ENCODE data around the gene EPHB2. TPM values are rescaled to one million over a fixed set of nuclear protein-coding genes. Genes with fewer than 3 reads are reported as not detected.

EPHB2 gene
- total RNA-seq, 1 experiment from 2014 or later, result 18.5 TPM

- TF ChIP-seq E2F4 (CRISPR knock-in tag; IDR thresholded peaks at IDR 0.05; ENCODE audit: borderline replicate concordance, low read depth) (no peak), NR3C1 (CRISPR knock-in tag; conservative IDR thresholded peaks at IDR 0.05; ENCODE audit: low read depth) (no peak), STAT6 (CRISPR knock-in tag; conservative IDR thresholded peaks at IDR 0.05; ENCODE audit: low read depth) (no peak), FOXP1 (CRISPR knock-in tag; IDR thresholded peaks at IDR 0.05; ENCODE audit: borderline replicate concordance) (no peak), PREB (CRISPR knock-in tag; IDR thresholded peaks at IDR 0.05; ENCODE audit: borderline replicate concordance) (no peak), ZBTB21 (CRISPR knock-in tag; IDR thresholded peaks at IDR 0.05; ENCODE audit: borderline replicate concordance) (no peak), CTCF (IDR thresholded peaks at IDR 0.05) (no peak), ATF1 (CRISPR knock-in tag; IDR thresholded peaks at IDR 0.05) (no peak)
Measured at GRCh38 chr1:22729912-22730311, 19.3 kb downstream of the EPHB2 start (continued).

GRCh38 chr1:22731924-22732720 lies 21.5 kb downstream of the EPHB2 start:
- Mint-ChIP-seq H3K4me3 (no peak overlapping the region), H3K9me3 (no peaks in the 10 kb centered on the region), H3K4me1 (peaks cover 12% of the 10 kb centered on the region), H3K27ac (no peak overlapping the region), H3K36me3 (no peaks in the 10 kb centered on the region), H3K27me3 (ENCODE audit: low read depth) (no peaks in the 10 kb centered on the region)
- ChIA-PET POLR2A (no interaction called here), CTCF (interaction anchor here (0.6 to 3.3 kb wide), 26 partner anchors 9 to 222 kb away, joined by 3 to 48 read pairs (median 4); no protein-coding TSS in a partner anchor)
- ATAC-seq (peak; percentile 59), DNase-seq (ENCODE audit: low spot score) (peak; percentile 54)
- TF ChIP-seq NFATC4 (CRISPR knock-in tag; IDR thresholded peaks at IDR 0.05) (no peak), RORB (CRISPR knock-in tag; IDR thresholded peaks at IDR 0.05) (no peak), GTF2I (CRISPR knock-in tag; conservative IDR thresholded peaks at IDR 0.05) (0 out of 2 replicates have a peak, but pooled peaks have one; percentile 33)

- no peak overlapping the region for H3K27ac Mint-ChIP-seq
- H3K27me3 Mint-ChIP-seq (ENCODE audit: low read depth), result no peaks in the 10 kb centered on the region
- no peak for DNase-seq (ENCODE audit: low spot score)
- no peak for ATAC-seq
- ChIA-PET POLR2A (no interaction called here), CTCF (interaction anchor here (1.1 to 2.4 kb wide), 5 partner anchors 26 to 197 kb away, joined by 3 to 9 read pairs (median 4); no protein-coding TSS in a partner anchor)
- H3K9me3 Mint-ChIP-seq, result no peaks in the 10 kb centered on the region
- TF ChIP-seq PRRX2 (CRISPR knock-in tag; IDR thresholded peaks at IDR 0.05), result no peak
- TF ChIP-seq PRDM15 (CRISPR knock-in tag; IDR thresholded peaks at IDR 0.05), result peak; percentile 74
- no peak overlapping the region for H3K4me3 Mint-ChIP-seq
- H3K36me3 Mint-ChIP-seq, result no peaks in the 10 kb centered on the region
- peaks cover 13% of the 10 kb centered on the region for H3K4me1 Mint-ChIP-seq
Measured at GRCh38 chr1:22733643-22734042, 23.0 kb downstream of the EPHB2 start.
